ENCODE results near the gene SLC15A4. TPM values are rescaled to one million over a fixed set of nuclear protein-coding genes. Genes with fewer than 3 reads are reported as not detected.
A peak's percentile ranks its signal among the peaks of the same experiment; 100 is the strongest.
"Not testable (repeated sequence)": the region's sequence is repeated elsewhere in the genome, so short reads cannot be mapped to it uniquely, and the experiment has no call there.

SLC15A4 gene
- total RNA-seq, 1 donor from 2014 or later, result 30.0 TPM

DNA sequence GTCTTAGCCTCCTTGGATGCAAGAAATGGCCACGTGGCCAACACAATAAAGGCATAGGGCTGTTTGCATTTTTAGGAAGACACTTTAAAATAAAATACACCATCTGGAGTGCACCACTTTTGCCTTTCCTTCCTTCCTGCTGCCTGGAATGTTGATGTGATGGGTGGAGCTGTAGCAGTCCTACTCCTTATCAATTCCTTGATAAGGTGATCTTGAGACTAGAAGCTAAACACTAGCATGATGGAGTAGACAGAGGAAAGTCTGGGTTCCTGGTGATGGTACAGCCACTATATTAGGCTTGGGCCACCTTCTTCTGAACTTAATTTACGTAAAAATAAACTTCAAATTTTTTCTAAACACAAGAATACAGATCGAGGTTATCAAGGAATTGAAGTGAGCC lies 26.6 kb upstream of the SLC15A4 start:
- Histone ChIP-seq H3K4me1 (no peaks in the 10 kb centered on the region), H3K9me3 (no peaks in the 10 kb centered on the region), H3K4me3 (no peak overlapping the region), H3K36me3 (no peaks in the 10 kb centered on the region), H3K27me3 (ENCODE audit: low read depth) (peaks cover 21% of the 10 kb centered on the region), H3K27ac (no peak overlapping the region)
- intact Hi-C loops (cut with DNase I), result no loop called here
- peak in 1 of 2 donors; percentile 52 for ATAC-seq
- DNase-seq, result no peak
- TF ChIP-seq, protein P1, sequence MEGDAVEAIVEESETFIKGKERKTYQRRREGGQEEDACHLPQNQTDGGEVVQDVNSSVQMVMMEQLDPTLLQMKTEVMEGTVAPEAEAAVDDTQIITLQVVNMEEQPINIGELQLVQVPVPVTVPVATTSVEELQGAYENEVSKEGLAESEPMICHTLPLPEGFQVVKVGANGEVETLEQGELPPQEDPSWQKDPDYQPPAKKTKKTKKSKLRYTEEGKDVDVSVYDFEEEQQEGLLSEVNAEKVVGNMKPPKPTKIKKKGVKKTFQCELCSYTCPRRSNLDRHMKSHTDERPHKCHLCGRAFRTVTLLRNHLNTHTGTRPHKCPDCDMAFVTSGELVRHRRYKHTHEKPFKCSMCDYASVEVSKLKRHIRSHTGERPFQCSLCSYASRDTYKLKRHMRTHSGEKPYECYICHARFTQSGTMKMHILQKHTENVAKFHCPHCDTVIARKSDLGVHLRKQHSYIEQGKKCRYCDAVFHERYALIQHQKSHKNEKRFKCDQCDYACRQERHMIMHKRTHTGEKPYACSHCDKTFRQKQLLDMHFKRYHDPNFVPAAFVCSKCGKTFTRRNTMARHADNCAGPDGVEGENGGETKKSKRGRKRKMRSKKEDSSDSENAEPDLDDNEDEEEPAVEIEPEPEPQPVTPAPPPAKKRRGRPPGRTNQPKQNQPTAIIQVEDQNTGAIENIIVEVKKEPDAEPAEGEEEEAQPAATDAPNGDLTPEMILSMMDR (IDR thresholded peaks at IDR 0.05), result no peak

DNA sequence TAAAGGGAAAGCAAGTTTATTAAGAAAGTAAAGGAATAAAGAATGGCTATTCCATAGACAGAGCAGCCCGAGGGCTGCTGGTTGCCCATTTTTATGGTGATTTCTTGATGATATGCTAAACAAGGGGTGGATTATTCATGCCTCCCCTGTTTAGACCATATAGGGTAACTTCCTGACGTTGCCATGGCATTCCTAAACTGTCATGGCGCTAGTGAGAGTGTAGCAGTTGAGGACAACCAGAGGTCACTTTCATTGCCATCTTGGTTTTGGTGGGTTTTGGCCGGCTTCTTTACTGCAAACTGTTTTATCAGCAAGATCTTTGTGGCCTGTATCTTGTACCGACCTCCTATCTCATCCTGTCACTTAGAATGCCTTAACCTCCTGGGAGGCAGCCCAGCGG lies 26.0 kb upstream of the SLC15A4 start:
- DNase-seq; H3K36me3 ChIP-seq; ATAC-seq; H3K4me3 ChIP-seq; H3K27ac ChIP-seq; H3K4me1 ChIP-seq; intact Hi-C loops (cut with DNase I); H3K9me3 ChIP-seq: not testable (repeated sequence)
- peaks cover 20% of the 10 kb centered on the region for H3K27me3 ChIP-seq (ENCODE audit: low read depth)

DNA sequence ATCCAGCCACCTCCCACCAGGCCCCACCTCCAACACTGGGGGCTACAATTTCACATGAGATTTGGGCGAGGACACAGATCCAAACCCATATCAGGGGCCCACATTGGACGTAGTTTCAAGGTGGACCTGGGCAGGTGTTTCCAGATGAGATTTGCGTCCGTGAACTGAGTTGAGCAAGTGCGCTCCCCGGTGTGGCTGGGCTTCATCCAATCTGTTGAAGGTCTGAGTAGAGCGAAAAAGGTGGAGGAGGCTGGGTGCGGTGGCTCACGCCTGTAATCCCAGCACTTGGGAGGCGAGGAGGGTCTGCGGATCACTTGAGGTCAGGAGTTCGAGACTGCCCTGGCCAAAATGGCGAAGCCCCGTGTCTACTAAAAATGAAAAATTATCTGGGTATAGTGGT lies 24.6 kb upstream of the SLC15A4 start:
- H3K27me3 ChIP-seq (ENCODE audit: low read depth), result peaks cover 10% of the 10 kb centered on the region
- TF ChIP-seq, protein P1 (IDR thresholded peaks at IDR 0.05), result no peak
- intact Hi-C loops (cut with DNase I), result no loop called here
- DNase-seq, result no peak
- H3K9me3 ChIP-seq, result no peaks in the 10 kb centered on the region
- H3K4me3 ChIP-seq, result no peak overlapping the region
- H3K4me1 ChIP-seq, result no peaks in the 10 kb centered on the region
- no peak overlapping the region for H3K27ac ChIP-seq
- ATAC-seq, result no peak
- H3K36me3 ChIP-seq, result no peaks in the 10 kb centered on the region

DNA sequence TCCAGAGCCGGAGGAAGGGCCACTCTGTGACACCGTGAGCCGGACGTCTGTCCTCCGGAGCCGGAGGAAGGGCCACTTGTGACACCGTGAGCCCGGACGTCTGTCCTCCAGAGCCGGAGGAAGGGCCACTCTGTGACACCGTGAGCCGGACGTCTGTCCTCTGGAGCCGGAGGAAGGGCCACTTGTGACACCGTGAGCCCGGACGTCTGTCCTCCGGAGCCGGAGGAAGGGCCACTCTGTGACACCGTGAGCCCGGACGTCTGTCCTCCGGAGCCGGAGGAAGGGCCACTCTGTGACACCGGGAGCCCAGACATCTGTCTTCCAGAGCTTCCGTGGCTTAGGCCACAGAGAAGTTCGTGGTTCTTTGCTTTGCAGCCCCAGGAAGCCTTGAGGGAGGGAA lies 22.9 kb upstream of the SLC15A4 start:
- DNase-seq; intact Hi-C loops (cut with DNase I): not testable (repeated sequence)

DNA sequence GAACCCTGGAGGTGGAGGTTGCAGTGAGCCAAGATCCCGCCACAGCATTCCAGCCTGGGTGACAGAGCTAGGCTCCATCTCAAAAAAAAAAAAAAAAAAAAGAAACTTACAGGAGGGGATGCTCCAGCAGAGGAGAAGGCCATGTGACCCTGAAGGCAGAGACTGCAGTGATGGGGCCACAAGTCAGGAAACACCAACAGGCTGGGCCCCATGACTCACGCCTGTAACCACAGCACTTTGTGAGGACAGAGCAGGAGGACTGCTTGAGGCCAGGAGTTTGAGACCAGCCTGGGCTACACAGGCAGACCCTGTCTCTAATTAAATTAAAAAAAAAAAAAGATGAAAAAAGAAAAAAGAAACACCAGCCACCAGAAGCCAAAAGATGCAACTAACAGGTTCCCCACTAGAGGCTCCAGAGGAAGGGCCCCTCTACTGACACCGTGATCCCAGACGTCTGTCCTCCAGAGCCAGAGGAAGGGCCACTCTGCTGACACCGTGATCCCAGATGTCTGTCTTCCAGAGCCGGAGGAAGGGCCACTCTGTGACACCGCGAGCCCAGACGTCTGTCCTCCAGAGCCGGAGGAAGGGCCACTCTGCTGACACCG lies 20.4 kb upstream of the SLC15A4 start:
- intact Hi-C loops (cut with DNase I), result no loop called here

More for the DNA sequence above, 22.9 kb upstream of the SLC15A4 start:
- H3K36me3 ChIP-seq; ATAC-seq; H3K27me3 ChIP-seq (ENCODE audit: low read depth); H3K9me3 ChIP-seq; H3K27ac ChIP-seq; H3K4me1 ChIP-seq; H3K4me3 ChIP-seq: not testable (repeated sequence)

DNA sequence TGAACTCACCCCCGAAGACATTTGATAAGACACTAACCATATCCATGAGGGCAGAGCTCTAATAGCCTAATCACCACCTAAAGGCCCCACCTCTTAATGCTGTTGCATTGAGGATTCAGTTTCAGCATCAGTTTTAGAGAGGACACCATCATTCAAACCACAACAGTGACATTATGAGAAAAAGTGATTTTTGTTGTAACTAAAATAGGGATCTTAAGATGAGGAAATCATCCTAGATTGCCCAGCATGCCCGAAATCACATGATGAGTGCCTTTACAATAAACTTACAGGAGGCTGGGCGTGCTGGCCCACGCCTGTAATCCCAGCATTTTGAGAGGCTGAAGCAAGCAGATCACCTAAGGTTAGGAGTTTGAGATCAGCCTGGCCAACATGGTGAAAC lies 19.8 kb upstream of the SLC15A4 start:
- Histone ChIP-seq H3K4me3 (no peak overlapping the region), H3K36me3 (no peaks in the 10 kb centered on the region), H3K4me1 (no peaks in the 10 kb centered on the region), H3K27me3 (ENCODE audit: low read depth) (no peaks in the 10 kb centered on the region), H3K9me3 (no peaks in the 10 kb centered on the region), H3K27ac (no peak overlapping the region)
- DNase-seq (no peak), ATAC-seq (peak; percentile 39 to 66)
- TF ChIP-seq, protein P1 (IDR thresholded peaks at IDR 0.05), result no peak
- intact Hi-C loops (cut with DNase I), result no loop called here

More for the DNA sequence above, 20.4 kb upstream of the SLC15A4 start:
- TF ChIP-seq, protein P1 (IDR thresholded peaks at IDR 0.05), result no peak
- Histone ChIP-seq H3K36me3 (no peaks in the 10 kb centered on the region), H3K4me1 (no peaks in the 10 kb centered on the region), H3K4me3 (no peak overlapping the region), H3K27me3 (ENCODE audit: low read depth) (no peaks in the 10 kb centered on the region), H3K9me3 (no peaks in the 10 kb centered on the region), H3K27ac (no peak overlapping the region)
- DNase-seq (peak; percentile 56), ATAC-seq (peak; percentile 57 to 76)
